K562 treated with DMSO at 1 percent for 12 hours (cell line): ENCODE measurements around the gene HELZ. TPM values are rescaled to one million over a fixed set of nuclear protein-coding genes. Genes with fewer than 3 reads are reported as not detected.

Source experiments
- total RNA-seq: library from RNA; unstranded; fragments of 300-600 nt; gene quantifications from 2 replicates; pipeline ENCODE4 v1.2.3, GENCODE V29; 2022; ENCODE audit not compliant: insufficient read depth

HELZ gene, protein sequence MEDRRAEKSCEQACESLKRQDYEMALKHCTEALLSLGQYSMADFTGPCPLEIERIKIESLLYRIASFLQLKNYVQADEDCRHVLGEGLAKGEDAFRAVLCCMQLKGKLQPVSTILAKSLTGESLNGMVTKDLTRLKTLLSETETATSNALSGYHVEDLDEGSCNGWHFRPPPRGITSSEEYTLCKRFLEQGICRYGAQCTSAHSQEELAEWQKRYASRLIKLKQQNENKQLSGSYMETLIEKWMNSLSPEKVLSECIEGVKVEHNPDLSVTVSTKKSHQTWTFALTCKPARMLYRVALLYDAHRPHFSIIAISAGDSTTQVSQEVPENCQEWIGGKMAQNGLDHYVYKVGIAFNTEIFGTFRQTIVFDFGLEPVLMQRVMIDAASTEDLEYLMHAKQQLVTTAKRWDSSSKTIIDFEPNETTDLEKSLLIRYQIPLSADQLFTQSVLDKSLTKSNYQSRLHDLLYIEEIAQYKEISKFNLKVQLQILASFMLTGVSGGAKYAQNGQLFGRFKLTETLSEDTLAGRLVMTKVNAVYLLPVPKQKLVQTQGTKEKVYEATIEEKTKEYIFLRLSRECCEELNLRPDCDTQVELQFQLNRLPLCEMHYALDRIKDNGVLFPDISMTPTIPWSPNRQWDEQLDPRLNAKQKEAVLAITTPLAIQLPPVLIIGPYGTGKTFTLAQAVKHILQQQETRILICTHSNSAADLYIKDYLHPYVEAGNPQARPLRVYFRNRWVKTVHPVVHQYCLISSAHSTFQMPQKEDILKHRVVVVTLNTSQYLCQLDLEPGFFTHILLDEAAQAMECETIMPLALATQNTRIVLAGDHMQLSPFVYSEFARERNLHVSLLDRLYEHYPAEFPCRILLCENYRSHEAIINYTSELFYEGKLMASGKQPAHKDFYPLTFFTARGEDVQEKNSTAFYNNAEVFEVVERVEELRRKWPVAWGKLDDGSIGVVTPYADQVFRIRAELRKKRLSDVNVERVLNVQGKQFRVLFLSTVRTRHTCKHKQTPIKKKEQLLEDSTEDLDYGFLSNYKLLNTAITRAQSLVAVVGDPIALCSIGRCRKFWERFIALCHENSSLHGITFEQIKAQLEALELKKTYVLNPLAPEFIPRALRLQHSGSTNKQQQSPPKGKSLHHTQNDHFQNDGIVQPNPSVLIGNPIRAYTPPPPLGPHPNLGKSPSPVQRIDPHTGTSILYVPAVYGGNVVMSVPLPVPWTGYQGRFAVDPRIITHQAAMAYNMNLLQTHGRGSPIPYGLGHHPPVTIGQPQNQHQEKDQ (N-terminal part only)
- total RNA-seq = 1.1 and 9.4 TPM in 2 replicates

DNA sequence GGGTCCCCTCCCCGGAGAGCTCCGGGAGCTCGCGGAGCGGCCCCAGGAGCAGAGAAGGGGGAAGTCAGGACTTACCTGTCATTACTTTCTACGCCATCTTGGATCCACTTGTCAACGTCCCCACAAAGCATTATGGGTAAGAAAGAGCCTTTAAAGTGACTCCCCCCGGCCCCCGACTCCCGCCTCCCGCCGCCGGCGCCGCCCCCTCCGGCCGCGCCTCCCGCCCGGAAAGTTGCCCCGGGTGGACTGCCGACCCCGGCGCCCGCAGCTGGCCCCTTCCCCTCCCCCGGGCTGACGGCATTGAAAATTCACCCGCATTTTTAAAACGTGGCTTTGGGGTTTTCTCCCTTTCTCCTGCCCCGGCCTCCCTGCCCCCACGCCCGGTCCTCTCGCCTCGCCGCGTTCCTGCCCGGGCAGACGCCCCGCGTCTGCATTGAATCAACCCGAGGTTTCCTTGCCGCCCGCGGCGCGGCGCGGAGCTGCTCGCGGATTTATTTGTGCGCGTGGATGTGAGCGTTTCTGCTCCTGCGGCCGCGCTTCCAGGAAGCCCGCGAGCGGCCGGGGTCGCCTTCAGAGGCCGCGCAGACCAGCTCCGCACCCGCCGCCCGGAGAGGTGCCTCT, at the start of gene HELZ:
Gene HELZ (minus strand): TSS at position 124 of the 621 bp plus-strand sequence. CDS start 26,392 bp downstream, outside the sequence.

DNA sequence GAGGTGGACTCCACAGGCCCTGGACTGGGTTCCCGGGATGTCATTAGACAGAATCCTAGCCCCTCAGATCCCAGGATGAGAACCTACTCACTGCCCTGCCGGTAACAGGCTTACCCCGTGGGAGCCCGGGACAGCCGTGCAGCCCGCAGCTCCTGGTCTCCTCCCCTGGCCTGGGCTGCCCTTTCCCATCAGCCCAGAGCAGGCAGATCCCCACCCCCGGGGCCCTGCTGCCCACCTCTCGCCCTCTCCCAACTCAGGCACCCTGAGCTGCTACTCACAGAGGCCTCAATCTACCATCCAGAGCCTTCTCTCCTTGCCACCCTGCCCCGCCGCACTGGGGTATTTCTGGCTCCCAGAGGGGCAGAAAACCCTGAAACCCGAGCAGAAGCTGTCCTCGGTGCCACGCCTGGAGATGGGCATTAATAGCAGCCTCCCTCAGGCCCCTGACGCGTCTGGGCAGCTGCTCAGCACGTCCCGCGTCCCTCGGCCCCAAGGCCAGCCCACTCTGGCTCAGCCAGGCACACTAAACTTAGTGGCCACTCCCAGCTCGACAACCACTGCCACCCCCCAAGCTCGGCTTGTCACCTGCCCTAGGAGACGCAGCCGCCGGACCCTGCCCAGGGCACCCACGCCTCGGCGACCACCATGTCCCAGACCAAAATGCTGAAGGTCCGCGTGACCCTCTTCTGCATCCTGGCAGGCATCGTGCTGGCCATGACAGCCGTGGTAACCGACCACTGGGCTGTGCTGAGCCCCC, 200.8 kb downstream of the HELZ start, which contains the start of gene CACNG1:
Gene CACNG1 (plus strand): TSS at position 539 of the 757 bp plus-strand sequence. CDS start 107 bp downstream, at position 646.

Other genes with a start within 250 kb of the HELZ start
- not detected in 2 replicates for gene CACNG1, start 200.6 kb downstream of the HELZ start, total RNA-seq
- 29.4 and 61.4 TPM in 2 replicates for gene PSMD12, start 121.4 kb upstream of the HELZ start, total RNA-seq
- 0.67 and 0.96 TPM in 2 replicates for gene PITPNC1, start 132.1 kb upstream of the HELZ start, total RNA-seq